ENCODE results near the gene MLNR.
A peak's percentile ranks its signal among the peaks of the same experiment; 100 is the strongest.

The MLNR gene, protein sequence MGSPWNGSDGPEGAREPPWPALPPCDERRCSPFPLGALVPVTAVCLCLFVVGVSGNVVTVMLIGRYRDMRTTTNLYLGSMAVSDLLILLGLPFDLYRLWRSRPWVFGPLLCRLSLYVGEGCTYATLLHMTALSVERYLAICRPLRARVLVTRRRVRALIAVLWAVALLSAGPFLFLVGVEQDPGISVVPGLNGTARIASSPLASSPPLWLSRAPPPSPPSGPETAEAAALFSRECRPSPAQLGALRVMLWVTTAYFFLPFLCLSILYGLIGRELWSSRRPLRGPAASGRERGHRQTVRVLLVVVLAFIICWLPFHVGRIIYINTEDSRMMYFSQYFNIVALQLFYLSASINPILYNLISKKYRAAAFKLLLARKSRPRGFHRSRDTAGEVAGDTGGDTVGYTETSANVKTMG

DNA sequence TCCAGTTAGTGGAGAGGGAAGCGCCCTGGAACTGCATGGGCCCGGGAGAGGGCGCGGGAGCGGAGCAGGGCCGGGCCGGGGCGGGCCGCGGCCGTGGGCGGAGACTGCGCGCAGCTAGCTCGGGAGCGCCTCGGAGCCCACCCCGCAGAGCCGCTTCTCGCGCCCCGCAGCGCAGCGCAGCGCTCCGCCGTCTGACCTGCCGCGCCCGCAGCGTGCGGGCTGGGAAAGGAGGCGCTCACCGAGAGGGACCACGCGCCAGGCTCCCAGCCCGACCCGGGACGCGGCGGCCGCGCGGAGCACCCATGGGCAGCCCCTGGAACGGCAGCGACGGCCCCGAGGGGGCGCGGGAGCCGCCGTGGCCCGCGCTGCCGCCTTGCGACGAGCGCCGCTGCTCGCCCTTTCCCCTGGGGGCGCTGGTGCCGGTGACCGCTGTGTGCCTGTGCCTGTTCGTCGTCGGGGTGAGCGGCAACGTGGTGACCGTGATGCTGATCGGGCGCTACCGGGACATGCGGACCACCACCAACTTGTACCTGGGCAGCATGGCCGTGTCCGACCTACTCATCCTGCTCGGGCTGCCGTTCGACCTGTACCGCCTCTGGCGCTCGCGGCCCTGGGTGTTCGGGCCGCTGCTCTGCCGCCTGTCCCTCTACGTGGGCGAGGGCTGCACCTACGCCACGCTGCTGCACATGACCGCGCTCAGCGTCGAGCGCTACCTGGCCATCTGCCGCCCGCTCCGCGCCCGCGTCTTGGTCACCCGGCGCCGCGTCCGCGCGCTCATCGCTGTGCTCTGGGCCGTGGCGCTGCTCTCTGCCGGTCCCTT is at the start of gene MLNR:
TSS of gene MLNR (plus strand) at position 303 of the 820 bp plus-strand sequence. CDS start at position 303, 0 bp downstream.
- peak; percentile 17 for DNase-seq

DNA sequence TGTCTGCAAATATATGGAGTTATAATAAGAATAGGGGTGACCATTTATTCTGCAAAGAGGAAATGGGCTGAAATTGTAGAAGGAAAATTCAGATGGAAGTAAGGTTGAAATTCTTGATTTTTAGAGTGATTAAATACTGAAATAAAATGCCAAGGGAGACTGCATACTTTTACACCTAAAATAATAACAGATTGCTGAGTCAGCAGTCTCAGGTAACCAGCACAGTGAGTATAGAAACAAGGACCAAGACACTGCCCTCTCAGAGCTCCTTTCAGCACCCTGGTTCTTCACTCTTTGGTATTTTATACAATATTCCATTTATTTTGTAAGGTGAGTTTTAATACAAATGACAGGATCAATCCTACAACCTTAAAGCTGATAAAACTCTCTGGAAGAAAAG is 48.8 kb upstream of the MLNR start:
- no peak for DNase-seq

DNA sequence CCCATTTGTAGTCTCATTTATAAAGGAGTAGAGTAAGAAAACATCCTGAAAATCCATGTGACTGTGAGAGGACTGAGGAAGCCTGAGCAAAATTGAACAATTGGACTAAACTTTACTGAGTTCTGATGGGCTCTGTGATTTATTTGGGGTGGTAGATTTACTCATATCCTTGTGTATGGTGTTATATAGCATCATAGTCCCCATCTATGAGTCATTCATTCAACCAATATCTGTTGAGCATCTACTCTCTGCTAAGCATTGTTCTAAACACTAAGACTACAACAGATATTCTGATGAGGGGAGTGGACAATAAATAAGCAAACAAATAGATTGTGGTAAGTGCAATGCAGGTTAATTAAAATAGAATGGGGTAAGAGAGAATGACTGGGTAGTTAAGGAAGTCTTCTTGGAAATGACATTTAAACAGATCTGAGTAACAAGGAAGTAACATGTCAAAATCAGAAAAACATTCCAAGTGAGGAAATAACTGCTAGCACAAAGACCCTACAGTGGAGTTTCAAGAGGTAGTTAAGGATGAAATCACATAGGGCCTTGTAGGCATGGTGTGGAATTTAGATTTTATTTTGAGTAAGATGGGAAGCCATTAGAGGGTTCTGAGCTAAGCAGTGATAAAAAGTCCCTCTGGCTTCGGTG is 36.3 kb upstream of the MLNR start:
- no peak for DNase-seq

DNA sequence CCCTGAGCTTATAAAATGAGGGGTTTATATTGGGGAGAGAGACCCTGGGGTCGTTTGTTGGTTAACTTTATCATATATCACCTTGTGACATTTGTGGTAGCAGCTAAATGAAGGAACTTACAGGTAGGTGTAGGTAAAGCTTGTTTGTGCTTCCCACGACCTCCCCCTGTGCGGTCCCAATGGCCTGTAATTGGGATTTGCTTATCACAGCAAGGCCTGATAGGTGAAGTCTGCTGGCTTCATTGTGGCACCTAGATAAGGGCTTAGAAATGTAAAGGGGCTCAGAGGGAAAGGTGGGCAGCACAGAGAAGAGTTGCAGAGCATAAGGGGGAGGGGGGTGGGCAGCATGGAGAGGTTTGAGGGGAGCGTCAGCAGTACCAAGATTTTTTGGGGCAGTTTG is 35.5 kb upstream of the MLNR start:
- no peak for DNase-seq

DNA sequence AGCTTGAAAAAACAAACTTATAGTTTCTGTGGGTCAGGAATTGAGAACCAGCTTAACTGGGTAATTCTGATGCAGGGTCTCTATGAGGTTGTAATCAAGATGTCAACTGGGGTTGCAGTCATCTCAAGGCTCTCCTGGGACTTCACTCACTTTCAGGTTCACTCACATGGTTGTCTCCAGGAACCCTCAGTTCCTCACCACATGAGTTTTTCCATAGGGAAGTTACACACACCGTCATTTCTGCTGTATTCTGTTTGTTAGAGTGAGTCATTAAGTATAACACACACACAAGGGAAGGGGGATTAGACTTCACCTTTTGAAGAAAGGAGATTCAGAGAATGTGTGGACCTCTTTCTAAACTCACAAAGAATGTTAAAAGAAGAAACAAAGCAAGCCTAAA is 34.9 kb upstream of the MLNR start:
- no peak for DNase-seq

DNA sequence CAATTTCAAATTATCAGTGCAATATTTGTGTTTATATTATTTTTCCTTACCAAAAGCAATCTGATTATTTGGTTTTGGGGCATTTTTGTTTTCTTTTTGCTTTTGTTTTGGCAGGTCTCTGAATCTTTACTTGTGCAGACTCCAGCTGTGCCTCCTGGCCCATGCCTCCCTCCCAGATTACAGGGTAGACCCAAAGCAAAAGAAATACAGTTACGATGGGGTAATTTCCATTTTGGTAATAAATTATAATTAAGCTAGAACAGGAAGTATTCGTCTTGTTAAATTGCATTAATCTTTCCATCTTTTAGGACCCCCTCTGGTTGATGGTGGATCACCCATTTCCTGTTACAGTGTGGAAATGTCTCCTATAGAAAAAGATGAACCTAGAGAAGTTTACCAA is 29.2 kb upstream of the MLNR start:
- no peak for DNase-seq

DNA sequence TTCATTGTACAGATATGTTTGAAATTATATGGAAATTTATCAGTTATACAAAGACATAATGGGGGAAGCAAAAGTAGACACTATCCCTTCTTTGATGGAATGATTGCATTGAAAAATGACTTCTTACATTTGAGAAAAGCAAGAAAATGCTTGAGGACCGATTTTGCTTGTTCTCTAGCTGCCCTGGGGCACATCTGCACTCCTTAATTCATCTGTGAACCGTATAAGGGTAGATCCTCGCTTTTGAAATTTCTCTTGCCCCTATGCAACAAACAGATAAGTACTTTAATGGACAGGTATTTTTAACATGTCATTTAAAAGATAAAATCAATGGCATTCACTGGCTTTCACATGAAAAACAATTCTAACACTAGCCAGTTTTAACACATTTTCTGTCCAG is 13.5 kb upstream of the MLNR start:
- DNase-seq: no peak

DNA sequence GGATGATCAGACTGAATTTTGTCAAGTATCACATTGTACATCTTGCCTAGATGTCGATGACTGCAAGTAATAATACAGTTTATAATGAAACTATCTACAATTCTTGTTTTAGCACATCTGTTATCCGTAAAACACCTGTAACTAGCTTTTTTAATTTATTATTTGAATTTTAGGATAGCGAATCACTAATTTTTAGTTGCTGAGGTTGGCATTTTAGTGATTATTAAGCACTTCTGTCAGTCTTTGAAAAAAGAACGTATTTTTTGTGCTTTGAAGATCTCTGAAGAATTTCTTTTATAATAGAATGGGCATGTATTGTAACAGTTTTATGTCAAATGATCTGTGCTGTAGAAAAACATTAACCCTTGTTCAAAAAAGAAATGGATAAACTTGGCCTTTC is 11.5 kb upstream of the MLNR start:
- DNase-seq: no peak

DNA sequence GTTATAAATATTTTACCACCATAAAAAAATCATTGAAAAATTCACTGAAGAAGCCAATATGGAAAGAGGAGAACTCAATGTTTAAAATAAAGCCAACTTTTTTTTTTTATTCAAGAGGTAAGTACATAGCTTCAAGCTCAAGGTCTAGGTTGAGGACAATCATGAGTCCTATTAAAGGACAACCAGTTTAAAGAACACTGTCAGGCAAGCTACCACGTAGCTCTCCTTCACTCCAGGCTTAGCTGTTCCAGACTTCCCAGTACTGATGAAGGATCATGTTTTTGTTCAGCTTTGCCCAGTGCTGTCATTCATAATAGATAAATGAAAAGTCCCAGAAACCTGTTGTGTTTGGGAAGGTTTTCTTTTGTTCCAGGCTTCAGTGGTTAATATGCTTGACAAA is 10.0 kb upstream of the MLNR start:
- no peak for DNase-seq

DNA sequence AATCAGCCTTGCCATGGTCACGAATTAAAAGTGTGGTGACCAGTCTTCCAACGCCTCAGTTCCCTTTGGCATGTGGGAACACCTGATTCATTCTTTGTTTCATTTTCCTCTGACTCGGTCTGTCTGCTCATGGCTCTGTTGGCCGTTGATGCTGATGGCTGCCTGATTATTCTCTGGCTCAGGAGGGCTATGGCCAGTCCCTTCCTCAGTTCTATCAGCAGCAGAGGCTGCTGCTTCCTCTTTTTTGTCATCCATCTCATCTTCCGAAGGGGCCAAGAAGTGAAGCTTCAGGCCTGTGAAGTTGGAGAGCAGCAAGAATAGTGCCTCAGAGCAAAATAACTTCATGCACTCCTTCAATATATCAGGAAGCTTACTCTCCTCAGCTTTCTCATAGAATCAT is 9.5 kb upstream of the MLNR start:
- DNase-seq: no peak

DNA sequence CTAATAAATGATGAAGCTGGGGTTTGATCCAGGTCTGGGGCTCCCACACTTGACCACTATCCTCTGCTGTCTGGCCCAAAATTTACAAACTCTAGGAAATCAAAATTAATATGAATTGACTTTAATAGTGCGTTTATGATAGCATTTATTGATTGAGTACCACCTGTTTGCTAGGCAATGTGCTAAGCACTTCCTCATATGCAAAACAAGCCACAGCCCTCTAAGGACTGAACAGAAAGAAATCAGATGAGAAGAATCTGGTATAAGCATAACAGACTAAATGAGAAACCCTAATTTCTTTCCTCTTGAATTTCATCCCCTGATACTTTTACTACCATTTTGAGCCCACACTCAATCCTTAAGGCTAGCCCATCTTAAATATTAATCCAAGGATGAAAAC is 6.6 kb upstream of the MLNR start:
- no peak for DNase-seq

DNA sequence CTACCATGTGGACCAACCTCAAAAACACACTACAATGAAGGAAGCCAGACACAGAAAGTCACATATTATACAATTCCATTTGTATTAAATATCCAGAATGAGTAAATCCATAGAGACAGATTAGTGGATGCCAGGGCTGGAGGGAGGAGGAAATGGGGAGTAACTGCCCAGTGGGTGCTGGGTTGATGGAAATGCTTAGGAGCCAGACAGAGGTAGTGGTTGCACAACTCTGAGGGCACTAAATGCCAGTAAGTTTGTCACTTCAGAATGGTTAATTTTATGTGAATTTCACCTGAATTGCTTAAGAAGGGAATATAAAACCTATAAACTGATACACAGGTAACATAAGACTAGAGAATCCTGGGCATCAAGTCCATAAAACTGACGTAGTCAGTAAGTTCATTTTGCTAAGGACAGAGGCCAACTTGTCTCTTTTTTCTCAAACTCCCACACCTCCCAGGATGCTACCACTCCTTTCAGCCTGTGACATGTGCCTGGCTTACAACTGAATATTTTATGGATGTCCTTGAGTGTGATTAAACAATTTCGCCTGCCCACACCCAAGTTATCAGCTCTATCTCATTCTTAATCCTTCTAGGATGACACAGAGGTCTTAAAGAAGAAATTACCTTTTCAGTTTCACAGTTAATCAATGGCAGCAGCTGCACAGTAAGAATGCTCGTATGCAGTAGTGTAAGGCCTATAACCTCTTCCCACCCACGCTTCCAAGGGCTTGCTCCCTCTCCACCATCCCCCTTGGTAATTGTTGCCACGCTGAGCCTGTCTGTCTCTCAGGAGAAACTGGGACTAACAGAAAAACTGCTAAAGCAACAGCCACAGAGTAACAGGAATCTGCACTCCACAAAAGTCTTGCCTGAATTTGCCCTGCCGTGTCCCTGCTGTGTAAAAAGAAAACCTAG is 5.9 kb upstream of the MLNR start:
- no peak for DNase-seq

DNA sequence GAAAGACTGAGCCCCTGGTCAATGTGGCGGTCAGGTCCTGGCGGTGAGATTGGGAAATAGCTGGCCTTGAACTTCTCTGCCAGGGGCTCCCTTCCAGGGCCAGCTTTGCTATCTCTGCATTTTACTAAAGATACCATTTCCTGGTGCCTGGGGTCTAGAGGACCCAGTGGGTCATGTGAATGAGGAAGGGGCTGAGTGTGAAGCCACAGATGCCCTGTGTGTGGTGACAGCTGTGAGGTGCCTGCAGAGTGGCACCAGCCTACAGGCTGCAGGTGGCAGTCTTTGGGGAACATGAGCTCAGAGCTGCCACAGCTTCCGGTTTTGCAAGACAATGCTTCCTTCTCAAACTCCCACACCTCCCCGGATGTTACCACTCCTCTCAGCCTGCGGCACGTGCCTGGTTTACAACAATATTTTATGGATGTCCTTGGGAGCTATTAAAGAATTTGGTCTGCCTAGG is 5.2 kb upstream of the MLNR start:
- no peak for DNase-seq

DNA sequence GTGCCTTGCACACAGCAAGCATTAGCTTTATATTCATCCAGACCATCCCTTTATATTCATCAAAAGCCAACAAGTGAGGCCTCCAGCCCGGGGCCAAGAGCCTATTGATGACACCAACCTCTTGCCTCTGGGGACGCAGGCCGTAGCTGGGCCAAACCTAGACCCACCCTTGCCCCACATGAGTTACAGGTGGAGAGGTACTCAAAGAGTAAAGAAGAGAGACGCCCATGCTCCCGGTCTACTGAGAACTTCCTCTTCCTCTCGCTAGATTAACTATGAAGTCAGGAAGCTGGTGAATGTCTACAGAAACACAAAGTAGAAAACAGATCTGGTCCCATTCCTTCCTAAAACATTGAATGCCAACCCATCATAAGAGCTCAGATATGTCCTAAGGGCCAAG is 3.8 kb upstream of the MLNR start:
- no peak for DNase-seq

DNA sequence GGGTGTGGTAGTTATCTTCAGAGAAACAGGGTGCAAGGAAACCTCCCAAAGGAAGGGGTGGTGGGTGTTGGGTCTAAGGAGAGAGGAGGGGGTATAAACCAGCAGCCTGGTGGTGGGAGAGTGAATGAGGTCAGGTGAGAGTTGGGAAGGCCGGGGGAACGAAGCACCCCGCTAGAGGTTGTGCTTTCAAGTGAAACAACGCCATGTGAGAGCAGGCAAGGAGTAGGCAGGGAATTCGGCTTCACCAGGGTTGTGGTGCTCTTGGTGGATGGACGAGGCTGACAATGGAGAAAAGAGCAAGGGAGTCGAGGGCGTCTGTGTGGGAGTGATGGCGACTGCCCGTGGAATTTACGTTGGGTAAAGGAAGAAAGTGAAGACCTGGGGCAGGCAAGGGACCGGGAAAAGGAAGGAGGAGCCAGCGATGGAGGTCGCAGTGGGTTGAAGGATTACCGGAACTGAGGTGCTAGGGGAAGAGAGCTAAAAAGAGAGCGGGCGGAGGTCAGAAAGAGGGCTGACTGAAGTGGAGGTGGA is 2.1 kb upstream of the MLNR start:
- no peak for DNase-seq

DNA sequence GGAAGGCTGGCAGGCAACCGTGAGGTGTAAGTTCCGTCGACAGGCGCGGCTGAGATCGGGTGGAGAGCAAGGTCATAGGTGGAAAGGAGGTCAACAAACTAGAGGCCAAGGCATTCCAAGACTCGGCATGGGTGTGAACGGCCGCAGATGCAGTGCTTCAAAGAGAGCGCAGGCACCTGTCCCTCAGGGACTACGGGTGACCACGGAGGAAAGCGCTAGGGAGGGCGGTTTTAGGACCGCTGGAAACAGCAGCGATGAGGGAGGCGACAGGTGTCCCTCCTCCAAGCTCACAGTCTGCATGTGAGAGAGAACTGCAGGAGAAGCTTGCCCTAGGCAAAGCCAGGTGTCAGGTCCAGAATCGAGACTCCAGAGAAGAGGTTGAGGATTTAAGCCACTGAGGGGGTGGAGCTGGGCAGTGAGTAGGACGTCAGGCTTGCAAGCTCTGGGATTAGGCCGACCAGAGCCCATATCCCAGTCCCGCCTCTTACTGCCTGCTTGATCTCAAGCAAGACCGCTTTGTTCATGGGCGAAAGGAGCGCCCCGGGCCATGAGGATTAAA is 1.6 kb upstream of the MLNR start:
- no peak for DNase-seq

DNA sequence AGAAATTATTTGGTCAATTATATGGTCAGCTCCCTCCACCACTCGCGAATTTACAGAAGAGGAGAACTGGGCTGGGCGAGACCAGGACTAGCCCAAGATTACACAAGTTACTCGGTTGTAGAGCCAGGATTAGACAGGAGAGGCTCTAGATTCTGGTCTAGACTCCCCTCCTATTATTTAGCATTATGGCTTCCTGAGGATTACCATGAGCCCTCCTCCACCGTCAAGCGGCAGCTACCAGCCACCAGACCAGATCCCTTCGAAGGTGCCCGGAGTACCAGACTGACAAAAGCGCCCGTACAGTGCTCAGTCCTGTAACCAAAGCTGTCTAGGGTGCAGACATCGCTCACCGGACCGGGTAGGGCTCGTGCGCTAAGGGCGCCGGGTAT is 497 bp upstream of the MLNR start:
- DNase-seq: no peak

DNA sequence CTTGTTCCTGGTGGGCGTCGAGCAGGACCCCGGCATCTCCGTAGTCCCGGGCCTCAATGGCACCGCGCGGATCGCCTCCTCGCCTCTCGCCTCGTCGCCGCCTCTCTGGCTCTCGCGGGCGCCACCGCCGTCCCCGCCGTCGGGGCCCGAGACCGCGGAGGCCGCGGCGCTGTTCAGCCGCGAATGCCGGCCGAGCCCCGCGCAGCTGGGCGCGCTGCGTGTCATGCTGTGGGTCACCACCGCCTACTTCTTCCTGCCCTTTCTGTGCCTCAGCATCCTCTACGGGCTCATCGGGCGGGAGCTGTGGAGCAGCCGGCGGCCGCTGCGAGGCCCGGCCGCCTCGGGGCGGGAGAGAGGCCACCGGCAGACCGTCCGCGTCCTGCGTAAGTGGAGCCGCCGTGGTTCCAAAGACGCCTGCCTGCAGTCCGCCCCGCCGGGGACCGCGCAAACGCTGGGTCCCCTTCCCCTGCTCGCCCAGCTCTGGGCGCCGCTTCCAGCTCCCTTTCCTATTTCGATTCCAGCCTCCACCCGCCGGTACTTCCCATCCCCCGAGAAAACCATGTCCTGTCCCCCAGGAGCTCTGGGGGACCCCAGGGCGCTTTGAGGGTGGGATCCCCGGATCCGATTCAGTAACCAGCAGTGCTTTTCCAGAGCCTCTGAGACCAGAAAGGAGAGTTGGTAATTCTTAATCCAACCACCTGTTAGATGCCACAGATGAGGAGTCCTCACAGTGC is 885 bp downstream of the MLNR start:
- no peak for DNase-seq

DNA sequence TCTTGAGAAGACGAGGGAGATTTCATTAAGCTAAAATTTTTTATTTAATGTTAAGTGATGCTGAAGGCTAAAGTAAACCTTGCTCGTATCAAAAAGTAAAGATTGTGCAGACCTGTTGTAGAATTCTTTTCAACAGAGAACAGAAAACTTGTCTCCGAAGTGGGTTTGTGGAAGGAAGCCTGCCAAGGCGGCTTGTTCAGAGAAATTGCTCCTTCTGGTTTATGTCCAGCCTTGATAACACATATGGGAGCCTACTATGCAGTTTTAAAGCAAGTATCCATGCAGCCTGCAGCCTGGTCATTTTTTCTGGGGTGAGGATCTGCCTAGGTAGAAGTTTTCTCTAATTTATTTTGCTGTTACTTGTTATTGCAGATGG is 1.4 kb downstream of the MLNR start:
- no peak for DNase-seq

DNA sequence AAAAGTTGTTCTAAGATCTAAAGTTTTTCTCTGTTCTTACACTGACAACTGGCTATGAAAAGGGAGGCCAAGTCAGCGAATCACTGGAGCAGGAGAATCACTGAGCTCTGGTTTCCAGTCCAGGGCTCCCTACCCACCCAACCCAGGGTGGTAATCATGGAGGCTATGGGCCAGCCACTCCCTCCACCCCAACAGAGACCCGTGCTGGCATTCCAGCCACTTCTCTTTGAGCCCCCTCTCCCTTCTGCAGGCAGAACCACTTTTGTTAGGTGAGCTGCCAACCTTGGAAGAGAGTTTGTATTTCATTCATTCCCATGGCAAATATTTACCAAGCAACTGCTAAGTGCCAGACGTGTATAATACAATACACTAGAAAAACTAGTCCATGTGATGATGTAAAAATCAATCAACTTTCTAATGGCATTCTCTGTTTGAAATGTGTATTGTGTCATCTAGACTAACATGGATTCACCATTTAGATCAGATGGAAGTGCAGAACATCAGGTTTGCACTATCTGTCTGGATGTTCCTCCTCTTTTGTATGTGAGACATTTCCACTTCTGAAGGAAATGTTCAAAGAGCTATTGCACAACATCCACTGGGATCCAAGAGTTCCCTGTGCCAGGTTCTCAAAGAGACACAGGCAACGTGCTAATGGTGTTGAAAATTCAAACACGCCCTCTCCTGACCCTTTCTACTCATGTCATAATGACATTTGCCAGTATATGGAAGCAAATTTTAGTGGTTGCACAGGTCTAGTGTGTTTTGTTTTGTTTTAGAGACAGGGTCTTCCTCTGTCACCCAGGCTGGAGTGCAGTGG is 5.3 kb downstream of the MLNR start:
- no peak for DNase-seq
